Fibroblast of villous mesenchyme (primary cell): Measurements from ENCODE around the gene BMP2. TPM values are rescaled to one million over a fixed set of nuclear protein-coding genes. Genes with fewer than 3 reads are reported as not detected.
A peak's percentile ranks its signal among the peaks of the same experiment; 100 is the strongest.

Source experiments
- DNase-seq: peaks from one replicate; pipeline ENCODE4 v3.0.0-alpha.2; 2010; ENCODE audit warnings: low read depth
- H3K4me3 ChIP-seq: 2 replicates; pipeline ENCODE4 v1.5.1; 2011; ENCODE audit warnings: low read depth, mild to moderate bottlenecking, low read length
- CTCF ChIP-seq: IDR thresholded peaks from 2 replicates; pipeline ENCODE4 v1.5.1; 2012; ENCODE audit warnings: low read depth, mild to moderate bottlenecking, low read length; ENCODE audit not compliant: insufficient read depth
- total RNA-seq: library from RNA; depleted of rRNA; stranded (reverse); fragments of >200 nt; gene quantifications from 2 replicates; pipeline ENCODE4 v1.2.3, GENCODE V29; 2012

Gene BMP2
- total RNA-seq: 4.3 and 19.3 TPM in 2 replicates

GRCh38 chr20:6767536-6768227, at the start of gene BMP2:
BMP2 (plus strand) TSS chr20:6767686; CDS start chr20:6770127, 2,441 bp downstream.
- DNase-seq: peak; percentile 56
- no peak for TF ChIP-seq CTCF
- peak within 1 kb of the TSS; percentile 67 for H3K4me3 ChIP-seq

- DNase-seq: no peak
- H3K4me3 ChIP-seq: no peak overlapping the region
- TF ChIP-seq CTCF: no peak
These were observed 48.7 kb upstream of the BMP2 start for GRCh38 chr20:6718662-6719368.

GRCh38 chr20:6719369-6719721, 48.1 kb upstream of the BMP2 start:
- no peak for TF ChIP-seq CTCF
- H3K4me3 ChIP-seq: no peak overlapping the region
- no peak for DNase-seq

GRCh38 chr20:6726761-6727160, 40.7 kb upstream of the BMP2 start:
- no peak for TF ChIP-seq CTCF
- DNase-seq: no peak
- no peak overlapping the region for H3K4me3 ChIP-seq

GRCh38 chr20:6730672-6731328, 36.7 kb upstream of the BMP2 start:
- no peak for DNase-seq
- TF ChIP-seq CTCF: no peak
- H3K4me3 ChIP-seq: no peak overlapping the region

- no peak overlapping the region for H3K4me3 ChIP-seq
- no peak for DNase-seq
- no peak for TF ChIP-seq CTCF
These were observed 35.5 kb upstream of the BMP2 start for GRCh38 chr20:6732001-6732447.
